Rectal smooth muscle tissue (tissue), 1 donor: ENCODE data around the gene TYMS.

Experiments used
- H3K27ac ChIP-seq: one replicate; pipeline ENCODE4 v1.7.0; 2013; ENCODE audit warnings: low read depth, low read length, inconsistent platforms
- H3K27me3 ChIP-seq: one replicate; pipeline ENCODE4 v1.7.0; 2013; ENCODE audit warnings: low read length; ENCODE audit not compliant: control insufficient read depth, insufficient read depth
- H3K36me3 ChIP-seq: one replicate; pipeline ENCODE4 v1.7.0; 2013; ENCODE audit warnings: low read length; ENCODE audit not compliant: control insufficient read depth, insufficient read depth
- H3K4me1 ChIP-seq: one replicate; pipeline ENCODE4 v1.7.0; 2013; ENCODE audit warnings: low read length; ENCODE audit not compliant: control insufficient read depth, insufficient read depth
- H3K4me3 ChIP-seq: one replicate; pipeline ENCODE4 v1.7.0; 2013; ENCODE audit warnings: low read length
- H3K9ac ChIP-seq: one replicate; pipeline ENCODE4 v1.7.0; 2013; ENCODE audit warnings: low read length

The TYMS gene

GRCh38 chr18:710418-711300 lies 53.2 kb downstream of the TYMS start:
- Histone ChIP-seq H3K36me3 (no peaks in the 10 kb centered on the region), H3K4me3 (peak overlapping the region; percentile 79), H3K27ac (peak overlapping the region; percentile 51), H3K9ac (no peak overlapping the region), H3K4me1 (peaks cover 4% of the 10 kb centered on the region), H3K27me3 (no peaks in the 10 kb centered on the region)

- H3K27me3 ChIP-seq = no peaks in the 10 kb centered on the region
- peaks cover 4% of the 10 kb centered on the region for H3K4me1 ChIP-seq
- peak overlapping the region; percentile 79 for H3K4me3 ChIP-seq
- no peaks in the 10 kb centered on the region for H3K36me3 ChIP-seq
- H3K27ac ChIP-seq = peak overlapping the region; percentile 51
- H3K9ac ChIP-seq = peak overlapping the region; percentile 66
These were observed 53.8 kb downstream of the TYMS start for GRCh38 chr18:711310-711656.

- H3K27ac ChIP-seq = peak overlapping the region; percentile 51
- peaks cover 4% of the 10 kb centered on the region for H3K4me1 ChIP-seq
- peak overlapping the region; percentile 66 for H3K9ac ChIP-seq
- H3K36me3 ChIP-seq = no peaks in the 10 kb centered on the region
- peak overlapping the region; percentile 79 for H3K4me3 ChIP-seq
- no peaks in the 10 kb centered on the region for H3K27me3 ChIP-seq
These were observed 54.4 kb downstream of the TYMS start for GRCh38 chr18:711657-712400.

DNA sequence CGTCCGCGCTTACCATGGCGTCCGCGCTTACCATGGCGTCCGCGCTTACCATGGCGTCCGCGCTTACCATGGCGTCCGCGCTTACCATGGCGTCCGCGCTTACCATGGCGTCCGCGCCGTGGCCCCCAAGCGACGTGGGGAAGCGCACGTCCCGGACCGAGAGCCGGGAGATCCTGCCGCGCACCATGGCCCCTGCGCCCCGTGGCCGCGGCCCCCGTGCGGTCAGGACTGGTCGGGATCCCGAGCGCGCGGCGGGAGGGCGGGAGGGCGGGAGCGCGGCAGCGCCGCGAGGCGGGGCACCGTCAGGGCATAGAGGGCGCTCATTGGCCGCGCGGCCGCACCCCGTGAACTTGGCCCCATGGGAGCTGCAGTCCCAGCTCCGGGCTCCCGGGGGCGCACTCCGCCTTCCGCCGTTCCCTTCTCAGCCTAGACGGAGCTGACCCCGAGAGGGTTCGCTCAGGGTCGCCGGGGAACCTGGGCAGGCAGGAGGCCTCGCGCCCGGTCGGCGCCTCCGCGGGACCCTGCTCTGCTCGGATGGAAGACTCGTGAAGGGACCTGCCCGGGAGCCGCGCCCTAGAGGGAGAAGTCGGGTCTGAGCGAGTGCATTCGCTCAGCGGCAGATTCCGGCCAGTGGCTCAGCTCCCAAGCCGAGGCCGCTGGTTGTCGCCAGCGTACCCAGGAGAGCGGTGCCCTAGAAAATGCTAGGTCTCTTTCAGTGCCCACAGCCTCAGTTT lies 55.1 kb downstream of the TYMS start, which contains the start of gene ENOSF1:
Gene ENOSF1 (minus strand): TSS at position 230 of the 734 bp plus-strand sequence. CDS start 43 bp downstream, at position 187.
- peaks cover 4% of the 10 kb centered on the region for H3K4me1 ChIP-seq
- no peaks in the 10 kb centered on the region for H3K27me3 ChIP-seq
- H3K27ac ChIP-seq = peak within 1 kb of the TSS; percentile 51
- H3K36me3 ChIP-seq = no peaks in the 10 kb centered on the region
- peak within 1 kb of the TSS; percentile 79 for H3K4me3 ChIP-seq
- H3K9ac ChIP-seq = peak within 1 kb of the TSS; percentile 66

DNA sequence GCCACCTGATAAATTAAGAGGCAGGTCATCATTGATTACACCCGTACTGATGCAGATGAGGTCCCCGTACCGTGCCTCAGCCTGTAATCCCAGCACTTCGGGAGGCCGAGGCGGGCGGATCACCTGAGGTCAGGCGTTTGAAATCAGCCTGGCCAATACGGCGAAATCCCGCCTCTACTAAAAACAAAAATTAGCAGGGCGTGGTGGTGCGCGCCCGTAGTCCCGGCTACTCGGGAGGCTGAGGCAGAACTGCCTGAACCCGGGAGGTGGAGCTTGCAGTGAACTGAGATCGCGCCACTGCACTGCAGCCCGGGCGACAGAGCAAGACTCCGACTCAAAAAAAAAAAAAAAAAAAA lies 55.7 kb downstream of the TYMS start:
- Histone ChIP-seq H3K27me3 (no peaks in the 10 kb centered on the region), H3K36me3 (no peaks in the 10 kb centered on the region), H3K9ac (no peak overlapping the region), H3K4me1 (peaks cover 4% of the 10 kb centered on the region), H3K27ac (no peak overlapping the region), H3K4me3 (peak overlapping the region; percentile 67)

DNA sequence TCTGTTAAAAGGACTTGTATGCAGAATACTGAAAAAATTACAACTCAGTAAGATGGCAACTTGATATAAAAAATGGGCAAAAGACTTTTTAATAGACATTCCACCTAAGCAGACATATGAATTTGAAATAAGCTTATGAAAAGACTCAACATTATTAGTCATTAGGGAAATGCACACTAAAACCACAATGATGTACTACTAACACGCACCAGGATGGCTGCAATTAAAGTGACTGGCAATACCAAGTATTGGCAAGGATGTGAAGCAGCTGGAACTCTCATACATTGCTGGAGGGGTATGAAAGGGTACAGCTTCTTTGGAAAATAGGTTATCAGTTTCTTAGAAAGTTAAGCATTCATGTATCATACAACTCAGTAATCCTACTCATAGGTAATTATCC lies 58.2 kb downstream of the TYMS start:
- no peak overlapping the region for H3K9ac ChIP-seq
- no peak overlapping the region for H3K4me3 ChIP-seq
- H3K4me1 ChIP-seq = peaks cover 4% of the 10 kb centered on the region
- no peak overlapping the region for H3K27ac ChIP-seq
- no peaks in the 10 kb centered on the region for H3K36me3 ChIP-seq
- no peaks in the 10 kb centered on the region for H3K27me3 ChIP-seq

DNA sequence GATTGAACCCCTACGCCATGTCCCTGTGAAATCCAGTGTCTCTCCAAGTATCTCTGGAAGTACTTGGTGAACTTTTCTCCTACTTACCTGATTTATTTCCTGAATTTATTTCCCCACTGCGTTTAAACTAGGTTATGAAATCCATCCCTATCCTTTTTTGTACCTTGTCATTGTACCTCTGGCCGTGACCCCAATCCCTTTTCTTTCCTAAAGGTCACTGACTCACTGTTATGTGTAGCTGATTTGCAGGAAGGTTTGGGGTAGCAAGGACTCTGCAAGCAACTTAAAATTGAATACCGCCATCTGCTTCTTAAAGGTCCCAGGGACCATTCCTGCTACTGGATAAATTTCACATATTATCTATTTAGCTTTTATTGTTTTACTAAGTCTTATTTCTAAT lies 59.5 kb downstream of the TYMS start:
- Histone ChIP-seq H3K4me1 (no peaks in the 10 kb centered on the region), H3K27ac (no peak overlapping the region), H3K27me3 (no peaks in the 10 kb centered on the region), H3K4me3 (no peak overlapping the region), H3K36me3 (no peaks in the 10 kb centered on the region), H3K9ac (no peak overlapping the region)
